GM23338 (cell line): ENCODE measurements around the gene CEACAM8.

Source experiments
- CREB1 ChIP-seq: fragments of 250-450 bp; sonication (Bioruptor Pico); IDR thresholded peaks from 2 replicates; pipeline ENCODE4 v1.5.0; 2020; ENCODE audit warnings: low read depth, mild to moderate bottlenecking, moderate library complexity
- EZH2 ChIP-seq: fragments of 200-600 bp; sonication (generic); IDR thresholded peaks from one replicate; pipeline ENCODE4 v1.8.0; 2017; ENCODE audit warnings: antibody characterized with exemption, mild to moderate bottlenecking, low read depth; ENCODE audit not compliant: unreplicated experiment
- EZH2phosphoT487 ChIP-seq: fragments of 200-600 bp; sonication (generic); IDR thresholded peaks from one replicate; pipeline ENCODE4 v1.8.1; 2018; ENCODE audit warnings: antibody characterized with exemption; ENCODE audit not compliant: unreplicated experiment
- NANOG ChIP-seq: IDR thresholded peaks from 2 replicates; pipeline ENCODE4 v1.6.1; 2016; ENCODE audit warnings: antibody characterized with exemption, borderline replicate concordance
- REST ChIP-seq: IDR thresholded peaks from one replicate; pipeline ENCODE4 v1.6.1; 2018; ENCODE audit warnings: antibody characterized with exemption; ENCODE audit not compliant: unreplicated experiment
- ZNF114 ChIP-seq: fragments of 250-450 bp; sonication (Bioruptor Pico); IDR thresholded peaks from 2 replicates; pipeline ENCODE4 v1.5.0; 2020; ENCODE audit warnings: mild to moderate bottlenecking, moderate library complexity
- TF ChIP-seq, protein P1 (sequence below), 2 experiments: fragments of 200-600 bp in 1 of 2; sonication (generic) in 1 of 2; conservative IDR thresholded peaks; 2 replicates each; pipeline versions ENCODE4 v1.5.1 to v1.6.1; 2016 to 2017; ENCODE audit warnings: antibody characterized with exemption in 2 of 2, low read depth in 2 of 2, mild to moderate bottlenecking in 2 of 2, moderate library complexity in 1 of 2

GRCh38 chr19:42553292-42554045, 41.3 kb downstream of the CEACAM8 start:
- TF ChIP-seq, protein P1, sequence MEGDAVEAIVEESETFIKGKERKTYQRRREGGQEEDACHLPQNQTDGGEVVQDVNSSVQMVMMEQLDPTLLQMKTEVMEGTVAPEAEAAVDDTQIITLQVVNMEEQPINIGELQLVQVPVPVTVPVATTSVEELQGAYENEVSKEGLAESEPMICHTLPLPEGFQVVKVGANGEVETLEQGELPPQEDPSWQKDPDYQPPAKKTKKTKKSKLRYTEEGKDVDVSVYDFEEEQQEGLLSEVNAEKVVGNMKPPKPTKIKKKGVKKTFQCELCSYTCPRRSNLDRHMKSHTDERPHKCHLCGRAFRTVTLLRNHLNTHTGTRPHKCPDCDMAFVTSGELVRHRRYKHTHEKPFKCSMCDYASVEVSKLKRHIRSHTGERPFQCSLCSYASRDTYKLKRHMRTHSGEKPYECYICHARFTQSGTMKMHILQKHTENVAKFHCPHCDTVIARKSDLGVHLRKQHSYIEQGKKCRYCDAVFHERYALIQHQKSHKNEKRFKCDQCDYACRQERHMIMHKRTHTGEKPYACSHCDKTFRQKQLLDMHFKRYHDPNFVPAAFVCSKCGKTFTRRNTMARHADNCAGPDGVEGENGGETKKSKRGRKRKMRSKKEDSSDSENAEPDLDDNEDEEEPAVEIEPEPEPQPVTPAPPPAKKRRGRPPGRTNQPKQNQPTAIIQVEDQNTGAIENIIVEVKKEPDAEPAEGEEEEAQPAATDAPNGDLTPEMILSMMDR (conservative IDR thresholded peaks at IDR 0.05; ENCODE audit: low read depth in 2 of 2), result no peak
- TF ChIP-seq EZH2 (no peak), REST (no peak), EZH2phosphoT487 (no peak), CREB1 (no peak), NANOG (no peak), ZNF114 (CRISPR knock-in tag) (no peak)
